Measurements from ENCODE around the gene SHROOM3. TPM values are rescaled to one million over a fixed set of nuclear protein-coding genes. Genes with fewer than 3 reads are reported as not detected.

SHROOM3 gene
- total and polyA plus RNA-seq, 4 donors = 14.4 to 75.1 (median 47.3) TPM

- Histone ChIP-seq H3K27me3 (ENCODE audit: control insufficient read depth in 3 of 3, insufficient read depth in 3 of 3, low read length in 2 of 3) (no peaks in the 10 kb centered on the region), H3K9me3 (ENCODE audit: control insufficient read depth in 4 of 4, insufficient read depth in 3 of 4, low read length in 3 of 4) (no peaks in the 10 kb centered on the region), H3K36me3 (ENCODE audit: control insufficient read depth in 4 of 4, insufficient read depth in 4 of 4, low read length in 4 of 4) (no peaks in the 10 kb centered on the region), H3K27ac (ENCODE audit: low read depth in 1 of 2, low read length in 1 of 2) (no peak overlapping the region), H3K4me1 (ENCODE audit: control insufficient read depth in 5 of 5, insufficient read depth in 5 of 5, low read length in 5 of 5) (peaks cover 0 to 7% (median 3%) of the 10 kb centered on the region in 5 donors), H3K4me3 (no peak overlapping the region), H3K9ac (ENCODE audit: insufficient read depth in 1 of 2, low read length in 2 of 2) (no peak overlapping the region)
- WGBS, 2 donors = 87 to 92% methylated on average over 8 of the region's 8 CpGs
- DNase-seq = no peak
- TF ChIP-seq CTCF (IDR thresholded peaks at IDR 0.05; ENCODE audit: control extremely low read depth, extremely low read depth) = no peak
- ATAC-seq (ENCODE audit: insufficient read depth, low FRiP score) = no peak
Observed at GRCh38 chr4:76644831-76645485, 209.9 kb downstream of the SHROOM3 start.

GRCh38 chr4:76649086-76649485, 214.1 kb downstream of the SHROOM3 start:
- Histone ChIP-seq H3K27ac (ENCODE audit: low read depth in 1 of 2, low read length in 1 of 2) (no peak overlapping the region), H3K4me1 (ENCODE audit: control insufficient read depth in 5 of 5, insufficient read depth in 5 of 5, low read length in 5 of 5) (no peaks in the 10 kb centered on the region), H3K4me3 (no peak overlapping the region), H3K9me3 (ENCODE audit: control insufficient read depth in 4 of 4, insufficient read depth in 3 of 4, low read length in 3 of 4) (no peaks in the 10 kb centered on the region), H3K9ac (ENCODE audit: insufficient read depth in 1 of 2, low read length in 2 of 2) (no peak overlapping the region), H3K36me3 (ENCODE audit: control insufficient read depth in 4 of 4, insufficient read depth in 4 of 4, low read length in 4 of 4) (no peaks in the 10 kb centered on the region), H3K27me3 (ENCODE audit: control insufficient read depth in 3 of 3, insufficient read depth in 3 of 3, low read length in 2 of 3) (no peaks in the 10 kb centered on the region)
- no peak for TF ChIP-seq CTCF (IDR thresholded peaks at IDR 0.05; ENCODE audit: control extremely low read depth, extremely low read depth)
- WGBS, 2 donors = 95 to 98% methylated on average over 1 of the region's 1 CpG
- ATAC-seq (ENCODE audit: insufficient read depth, low FRiP score) (no peak), DNase-seq (no peak)

- H3K9ac ChIP-seq (ENCODE audit: insufficient read depth in 1 of 2, low read length in 2 of 2) = no peak overlapping the region
- no peaks in the 10 kb centered on the region for H3K9me3 ChIP-seq (ENCODE audit: control insufficient read depth in 4 of 4, insufficient read depth in 3 of 4, low read length in 3 of 4)
- no peak for ATAC-seq (ENCODE audit: insufficient read depth, low FRiP score)
- WGBS, 2 donors = 83 to 90% methylated on average over 2 of the region's 2 CpGs
- H3K4me3 ChIP-seq = no peak overlapping the region
- H3K36me3 ChIP-seq (ENCODE audit: control insufficient read depth in 4 of 4, insufficient read depth in 4 of 4, low read length in 4 of 4) = no peaks in the 10 kb centered on the region
- TF ChIP-seq CTCF (IDR thresholded peaks at IDR 0.05; ENCODE audit: control extremely low read depth, extremely low read depth) = no peak
- H3K4me1 ChIP-seq (ENCODE audit: control insufficient read depth in 5 of 5, insufficient read depth in 5 of 5, low read length in 5 of 5) = peaks cover 0 to 6% (median 0%) of the 10 kb centered on the region in 5 donors
- no peaks in the 10 kb centered on the region for H3K27me3 ChIP-seq (ENCODE audit: control insufficient read depth in 3 of 3, insufficient read depth in 3 of 3, low read length in 2 of 3)
- no peak for DNase-seq
- H3K27ac ChIP-seq (ENCODE audit: low read depth in 1 of 2, low read length in 1 of 2) = no peak overlapping the region
Observed at GRCh38 chr4:76651616-76652015, 216.6 kb downstream of the SHROOM3 start.

GRCh38 chr4:76652389-76652788, 217.4 kb downstream of the SHROOM3 start:
- no peak for DNase-seq
- 80 to 89% methylated on average over 1 of the region's 1 CpG for WGBS, 2 donors
- no peak for TF ChIP-seq CTCF (IDR thresholded peaks at IDR 0.05; ENCODE audit: control extremely low read depth, extremely low read depth)

More at GRCh38 chr4:76652389-76652788, 217.4 kb downstream of the SHROOM3 start:
- Histone ChIP-seq H3K9ac (ENCODE audit: insufficient read depth in 1 of 2, low read length in 2 of 2) (no peak overlapping the region), H3K4me1 (ENCODE audit: control insufficient read depth in 5 of 5, insufficient read depth in 5 of 5, low read length in 5 of 5) (peaks cover 0 to 6% (median 0%) of the 10 kb centered on the region in 5 donors), H3K27me3 (ENCODE audit: control insufficient read depth in 3 of 3, insufficient read depth in 3 of 3, low read length in 2 of 3) (no peaks in the 10 kb centered on the region), H3K4me3 (no peak overlapping the region), H3K27ac (ENCODE audit: low read depth in 1 of 2, low read length in 1 of 2) (no peak overlapping the region), H3K36me3 (ENCODE audit: control insufficient read depth in 4 of 4, insufficient read depth in 4 of 4, low read length in 4 of 4) (no peaks in the 10 kb centered on the region), H3K9me3 (ENCODE audit: control insufficient read depth in 4 of 4, insufficient read depth in 3 of 4, low read length in 3 of 4) (no peaks in the 10 kb centered on the region)
- no peak for ATAC-seq (ENCODE audit: insufficient read depth, low FRiP score)
